DMS 273 treated with DMSO at 0.1 percent for 48 hours (cell line): ENCODE data around the gene IL10RB.
"Not testable (repeated sequence)": the region's sequence is repeated elsewhere in the genome, so short reads cannot be mapped to it uniquely, and the experiment has no call there.

ENCODE experiments used
- DNase-seq: peaks from one replicate; lab custom pipeline; 2025; lab: John Stamatoyannopoulos, UW

Gene IL10RB

GRCh38 chr21:33241846-33242245 is 24.3 kb upstream of the IL10RB start:
- no peak for DNase-seq

DNA sequence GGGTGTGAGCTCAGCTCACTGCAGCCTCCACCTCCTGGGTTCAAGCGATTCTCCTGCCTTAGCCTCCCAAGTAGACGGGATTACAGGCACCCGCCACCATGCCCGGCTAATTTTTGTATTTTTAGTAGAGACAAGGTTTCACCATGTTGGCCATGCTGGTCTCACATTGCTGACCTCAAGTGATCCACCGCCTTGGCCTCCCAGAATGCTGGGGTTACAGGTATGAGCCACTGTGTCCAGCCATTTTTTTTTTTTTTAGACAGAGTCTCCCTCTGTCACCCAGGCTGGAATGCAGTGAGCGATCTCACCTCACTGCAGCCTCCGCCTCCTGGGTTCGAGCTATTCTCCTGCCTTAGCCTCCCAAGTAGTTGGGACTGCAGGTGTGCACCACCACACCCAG is 23.3 kb upstream of the IL10RB start:
- DNase-seq: not testable (repeated sequence)

GRCh38 chr21:33244082-33244778 is 21.9 kb upstream of the IL10RB start:
- DNase-seq: no peak

DNA sequence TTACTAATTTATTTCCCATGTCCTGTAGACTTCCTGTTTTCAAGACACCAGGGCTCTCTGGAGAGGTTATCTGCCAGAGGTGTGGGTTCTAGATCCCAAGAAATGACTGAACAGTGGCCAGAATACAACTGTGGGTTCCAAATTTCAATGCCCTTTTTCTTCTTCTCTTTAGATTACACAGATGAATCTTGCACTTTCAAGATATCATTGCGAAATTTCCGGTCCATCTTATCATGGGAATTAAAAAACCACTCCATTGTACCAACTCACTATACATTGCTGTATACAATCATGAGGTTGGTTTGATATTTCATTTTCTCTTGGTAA is 21.4 kb upstream of the IL10RB start:
- no peak for DNase-seq

GRCh38 chr21:33245289-33245918 is 20.8 kb upstream of the IL10RB start:
- DNase-seq: no peak

GRCh38 chr21:33246506-33246905 is 19.7 kb upstream of the IL10RB start:
- no peak for DNase-seq

DNA sequence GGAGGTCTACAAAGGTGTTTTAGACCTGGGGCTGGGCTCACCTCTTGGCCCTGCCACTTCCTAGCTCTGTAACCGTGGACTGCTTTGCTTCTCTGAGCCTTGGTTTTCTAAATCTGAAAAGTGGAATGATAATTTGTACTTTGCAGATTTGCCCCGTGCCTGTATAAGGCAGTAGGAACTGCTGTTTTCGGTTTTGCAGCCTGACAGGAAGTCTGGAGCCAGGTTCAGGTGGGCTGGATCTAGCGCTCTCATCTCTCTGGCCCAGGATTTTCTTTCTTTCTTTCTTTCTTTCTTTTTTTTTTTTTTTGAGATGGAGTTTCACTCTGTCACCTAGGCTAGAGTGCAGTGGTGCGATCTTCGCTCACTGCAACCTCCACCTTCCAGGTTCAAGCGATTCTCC is 19.2 kb upstream of the IL10RB start:
- no peak for DNase-seq

DNA sequence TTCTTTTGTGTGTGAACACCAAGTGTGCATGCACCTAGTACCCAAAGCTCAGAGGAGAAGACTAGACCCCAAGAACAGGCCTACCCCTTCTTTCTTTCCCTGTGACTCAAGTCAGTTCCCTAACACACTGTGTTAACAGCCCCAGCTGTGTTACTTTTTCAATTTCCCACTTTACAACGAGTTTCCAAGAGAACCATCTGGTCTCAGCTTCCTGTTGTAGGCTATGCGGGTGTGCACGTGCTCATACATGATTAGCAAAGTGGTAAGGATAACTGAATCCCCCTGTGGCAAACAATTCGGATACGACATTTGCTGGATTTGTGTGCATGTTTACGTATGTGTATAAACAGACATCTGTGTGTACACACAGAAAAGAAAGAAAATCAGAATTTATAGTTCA is 18.6 kb upstream of the IL10RB start:
- DNase-seq: no peak

DNA sequence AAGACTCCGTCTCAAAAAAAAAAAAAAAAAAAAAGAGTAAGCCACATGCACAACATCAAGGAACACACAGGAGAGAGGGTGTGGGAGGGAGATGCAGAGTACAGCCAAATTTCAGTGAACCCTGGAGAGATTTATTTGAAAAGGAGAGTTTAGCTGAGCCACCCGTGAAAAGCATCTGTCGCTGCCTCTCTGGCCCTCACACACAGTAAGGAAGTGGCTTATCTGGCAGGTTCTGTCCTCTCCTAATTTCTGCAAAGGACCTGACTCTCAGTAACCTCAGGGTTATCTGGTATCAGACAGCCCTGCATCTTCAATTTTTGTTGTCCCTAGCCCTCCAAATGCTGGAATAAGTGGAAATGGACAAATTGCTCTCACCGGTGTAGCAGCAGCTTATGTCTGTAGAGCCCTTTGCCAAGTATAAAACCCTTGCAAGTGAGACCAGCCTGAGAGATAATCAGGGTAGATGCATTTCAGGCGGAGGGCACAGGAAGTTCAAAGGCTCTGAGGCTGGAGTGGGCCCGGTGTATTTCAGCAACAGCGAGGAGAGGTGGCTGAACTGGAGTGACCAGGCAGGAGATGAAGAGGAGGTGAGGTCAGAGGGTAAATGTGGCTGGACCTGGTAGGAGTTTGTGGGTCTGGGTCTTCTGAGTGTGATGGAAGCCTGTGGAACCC is 16.7 kb upstream of the IL10RB start:
- DNase-seq: no peak

DNA sequence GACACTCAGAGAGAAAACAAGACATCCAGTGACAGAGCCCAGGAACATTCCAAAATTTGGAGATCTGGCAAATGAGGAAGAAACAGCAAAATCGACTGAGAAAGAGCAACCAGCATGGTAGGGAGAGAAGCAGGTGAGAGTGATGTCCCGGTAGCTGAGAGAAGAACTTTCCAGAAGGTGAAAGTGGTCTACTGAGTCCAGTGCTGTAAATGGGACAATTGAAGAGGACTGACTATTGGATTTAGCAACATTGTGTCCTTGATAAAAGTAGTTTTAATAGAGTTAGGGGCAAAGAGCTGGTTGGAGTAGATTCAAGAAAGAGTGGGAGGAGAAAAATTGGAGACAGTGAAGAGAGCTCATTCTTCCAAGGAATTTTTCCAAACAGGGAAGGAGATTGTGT is 15.0 kb upstream of the IL10RB start:
- no peak for DNase-seq

- DNase-seq: not testable (repeated sequence)
Observed at GRCh38 chr21:33253382-33253781, 12.8 kb upstream of the IL10RB start.

- no peak for DNase-seq
Observed at GRCh38 chr21:33254766-33255165, 11.4 kb upstream of the IL10RB start.

DNA sequence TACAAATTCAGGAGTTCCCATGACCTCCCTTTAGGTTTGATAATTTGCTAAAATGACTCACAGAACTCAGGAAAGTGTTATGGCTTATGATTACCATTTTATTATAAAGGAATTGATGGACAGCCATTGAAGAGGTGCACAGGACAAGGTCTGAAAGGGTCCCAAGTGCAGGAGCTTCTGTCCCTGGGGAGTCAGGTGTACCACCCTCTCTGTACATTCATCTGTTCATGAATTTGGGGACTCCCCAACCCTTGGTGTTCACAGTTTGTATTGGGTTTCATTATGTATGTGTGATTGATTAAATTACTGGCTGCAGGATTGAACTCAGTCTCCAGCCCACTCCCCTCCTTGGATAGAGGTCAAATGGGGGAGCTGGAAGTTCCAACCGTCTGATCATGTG is 10.8 kb upstream of the IL10RB start:
- DNase-seq: no peak

- DNase-seq: no peak
Observed at GRCh38 chr21:33256019-33256418, 10.1 kb upstream of the IL10RB start.

DNA sequence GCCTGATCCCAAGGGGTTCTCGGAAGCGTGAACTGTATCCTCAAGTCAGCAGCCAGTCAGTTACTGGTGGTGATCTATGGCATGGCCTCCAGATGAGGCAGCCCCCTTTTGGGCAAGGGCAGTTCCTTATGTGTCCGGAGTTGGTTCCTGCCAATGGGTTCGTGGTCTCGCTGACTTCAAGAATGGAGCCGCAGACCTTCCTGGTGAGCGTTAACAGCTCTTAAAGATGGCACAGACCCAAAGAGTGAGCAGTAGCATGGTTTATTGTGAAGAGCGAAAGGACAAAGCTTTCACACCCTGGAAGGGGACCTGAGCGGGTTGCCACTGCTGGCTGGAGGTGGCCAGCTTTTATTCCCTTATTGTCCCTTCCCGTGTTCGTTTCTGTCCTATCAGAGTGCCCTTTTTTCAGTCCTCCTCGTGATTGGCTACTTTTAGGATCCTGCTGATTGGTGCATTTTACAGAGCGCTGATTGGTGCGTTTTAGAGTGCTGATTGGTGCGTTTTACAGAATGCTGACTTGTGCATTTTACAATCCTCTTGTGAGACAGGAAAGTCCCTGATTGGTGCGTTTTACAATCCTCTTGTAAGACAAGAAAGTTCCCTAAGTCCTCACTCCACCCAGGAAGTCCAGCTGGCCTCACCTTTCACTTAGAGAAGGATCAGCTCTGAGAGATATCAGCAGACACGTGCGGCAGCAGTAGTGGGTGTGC is 8.9 kb upstream of the IL10RB start:
- no peak for DNase-seq

- no peak for DNase-seq
Observed at GRCh38 chr21:33258475-33258874, 7.7 kb upstream of the IL10RB start.

- DNase-seq: no peak
Observed at GRCh38 chr21:33259428-33259827, 6.7 kb upstream of the IL10RB start.

GRCh38 chr21:33259995-33260394 is 6.2 kb upstream of the IL10RB start:
- no peak for DNase-seq

- no peak for DNase-seq
Observed at GRCh38 chr21:33261635-33262034, 4.5 kb upstream of the IL10RB start.

DNA sequence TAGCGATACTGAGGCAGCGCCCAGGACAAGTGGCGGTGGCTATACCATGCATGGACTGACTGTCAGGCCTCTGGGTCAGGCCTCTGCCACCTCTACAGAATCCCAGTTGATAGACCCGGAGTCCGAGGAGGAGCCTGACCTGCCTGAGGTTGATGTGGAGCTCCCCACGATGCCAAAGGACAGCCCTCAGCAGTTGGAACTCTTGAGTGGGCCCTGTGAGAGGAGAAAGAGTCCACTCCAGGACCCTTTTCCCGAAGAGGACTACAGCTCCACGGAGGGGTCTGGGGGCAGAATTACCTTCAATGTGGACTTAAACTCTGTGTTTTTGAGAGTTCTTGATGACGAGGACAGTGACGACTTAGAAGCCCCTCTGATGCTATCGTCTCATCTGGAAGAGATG is 3.2 kb upstream of the IL10RB start:
- DNase-seq: no peak

- DNase-seq: no peak
Observed at GRCh38 chr21:33264561-33264960, 1.6 kb upstream of the IL10RB start.

DNA sequence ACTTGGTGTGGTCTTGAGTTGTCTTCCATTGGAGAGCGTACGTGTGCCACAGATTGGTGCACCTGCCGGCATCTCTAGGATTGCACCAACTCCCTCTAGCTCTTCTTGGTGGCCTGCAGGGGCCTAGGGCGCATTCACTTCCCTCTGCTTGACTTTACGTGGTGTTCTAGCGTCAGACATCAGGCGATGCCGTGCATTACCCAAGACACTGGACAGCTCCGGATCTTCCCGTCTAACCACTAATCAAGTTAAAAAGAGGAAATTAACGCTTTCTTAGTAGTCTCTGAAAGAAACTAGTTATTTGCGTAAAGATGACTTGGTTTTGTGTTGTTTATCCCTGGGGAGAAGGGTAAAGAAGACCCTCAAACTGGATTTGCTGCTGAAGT is 510 bp upstream of the IL10RB start:
- DNase-seq: no peak

DNA sequence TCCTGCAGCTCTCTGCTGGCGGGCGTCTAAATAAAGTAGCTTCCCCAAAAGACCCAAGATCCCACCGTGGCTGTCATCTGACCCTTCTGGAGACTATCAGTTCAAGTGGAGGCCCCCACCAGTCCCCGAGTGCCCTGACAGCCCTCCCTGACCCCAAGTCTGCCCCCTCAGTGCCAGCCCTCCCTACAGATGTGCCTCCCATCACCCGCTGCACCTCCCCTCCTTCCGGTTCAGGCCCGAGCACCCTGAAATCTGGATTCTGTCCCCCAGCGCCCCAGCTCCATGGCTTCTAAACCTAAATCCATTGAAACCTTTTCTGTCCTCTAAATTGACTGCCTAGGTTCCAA is 595 bp downstream of the IL10RB start:
- no peak for DNase-seq
